Right lobe of liver (tissue), 4 donors: ENCODE measurements around the gene ST6GALNAC6.

Experiments
- POLR2A ChIP-seq: fragments of 450-650 bp; IDR thresholded peaks from one replicate; pipeline ENCODE4 v1.6.1; 2017; ENCODE audit warnings: antibody characterized with exemption, mild to moderate bottlenecking
- TF ChIP-seq, protein P1 (sequence below), 4 donors: fragments of 200-600 bp in 3 of 4; fragments of 450-650 bp in 1 of 4; IDR thresholded peaks; one replicate each; pipeline versions ENCODE4 v1.5.1 to v1.8.0; 2016 to 2022; ENCODE audit warnings: antibody characterized with exemption in 4 of 4, mild to moderate bottlenecking in 2 of 4
- donor health status: DM: no; HTN: no; CAD: no.
- donor health status: DM: no; HTN: no; CAD: no.
- donor health status: DM: no; HTN: yes; CAD: no.

DNA sequence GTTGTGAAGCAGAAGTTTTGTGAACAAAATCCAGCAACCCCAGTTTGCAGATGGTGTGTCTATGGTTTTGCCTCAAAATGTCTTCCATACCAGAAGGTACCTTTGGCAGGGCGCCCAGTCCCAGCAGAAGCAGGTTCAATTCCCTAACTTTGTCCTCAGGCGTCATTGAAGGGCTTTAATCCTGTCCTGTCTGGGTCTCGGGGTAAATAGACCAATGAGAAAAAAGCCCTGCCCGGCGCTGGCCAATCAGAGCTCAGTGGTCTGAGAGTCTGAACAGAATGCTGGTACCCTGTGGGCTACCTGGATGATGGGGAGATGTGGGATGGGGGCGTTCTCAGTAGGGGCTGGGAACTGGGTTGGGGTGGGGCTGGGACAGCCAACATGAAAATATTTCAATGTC, 23.6 kb upstream of the ST6GALNAC6 start:
- TF ChIP-seq, protein P1, sequence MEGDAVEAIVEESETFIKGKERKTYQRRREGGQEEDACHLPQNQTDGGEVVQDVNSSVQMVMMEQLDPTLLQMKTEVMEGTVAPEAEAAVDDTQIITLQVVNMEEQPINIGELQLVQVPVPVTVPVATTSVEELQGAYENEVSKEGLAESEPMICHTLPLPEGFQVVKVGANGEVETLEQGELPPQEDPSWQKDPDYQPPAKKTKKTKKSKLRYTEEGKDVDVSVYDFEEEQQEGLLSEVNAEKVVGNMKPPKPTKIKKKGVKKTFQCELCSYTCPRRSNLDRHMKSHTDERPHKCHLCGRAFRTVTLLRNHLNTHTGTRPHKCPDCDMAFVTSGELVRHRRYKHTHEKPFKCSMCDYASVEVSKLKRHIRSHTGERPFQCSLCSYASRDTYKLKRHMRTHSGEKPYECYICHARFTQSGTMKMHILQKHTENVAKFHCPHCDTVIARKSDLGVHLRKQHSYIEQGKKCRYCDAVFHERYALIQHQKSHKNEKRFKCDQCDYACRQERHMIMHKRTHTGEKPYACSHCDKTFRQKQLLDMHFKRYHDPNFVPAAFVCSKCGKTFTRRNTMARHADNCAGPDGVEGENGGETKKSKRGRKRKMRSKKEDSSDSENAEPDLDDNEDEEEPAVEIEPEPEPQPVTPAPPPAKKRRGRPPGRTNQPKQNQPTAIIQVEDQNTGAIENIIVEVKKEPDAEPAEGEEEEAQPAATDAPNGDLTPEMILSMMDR (IDR thresholded peaks at IDR 0.05): no peak
- no peak for TF ChIP-seq POLR2A
